Middle frontal gyrus (tissue), 1 donor: Measurements from ENCODE around the gene POLDIP2.
"Not testable (repeated sequence)": the region's sequence is repeated elsewhere in the genome, so short reads cannot be mapped to it uniquely, and the experiment has no call there.

Experiments used
- DNase-seq: peaks from one replicate; pipeline ENCODE4 v3.0.0-alpha.2; 2015; ENCODE audit warnings: low spot score; ENCODE audit errors: extremely low spot score

Gene POLDIP2

DNA sequence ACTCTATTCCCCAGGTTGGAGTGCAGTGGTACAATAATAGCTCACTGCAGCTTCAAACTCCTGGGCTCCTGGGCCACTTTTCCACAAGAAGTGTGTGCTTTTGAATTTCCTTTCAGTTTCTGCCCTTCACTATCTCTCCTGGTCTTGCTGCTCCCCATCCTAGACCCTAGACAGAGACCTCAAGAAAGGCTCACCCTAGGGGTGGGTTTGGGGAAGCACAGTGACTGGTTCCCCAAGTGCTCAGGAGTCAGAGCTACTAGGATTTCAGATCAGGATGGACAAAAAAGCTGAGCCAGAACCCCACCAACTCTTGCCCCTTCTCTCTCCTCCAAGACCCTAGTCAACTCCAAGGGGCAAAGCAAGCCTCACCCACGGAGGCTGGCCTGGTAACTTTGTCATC, 9.3 kb upstream of the POLDIP2 start:
- no peak for DNase-seq

DNA sequence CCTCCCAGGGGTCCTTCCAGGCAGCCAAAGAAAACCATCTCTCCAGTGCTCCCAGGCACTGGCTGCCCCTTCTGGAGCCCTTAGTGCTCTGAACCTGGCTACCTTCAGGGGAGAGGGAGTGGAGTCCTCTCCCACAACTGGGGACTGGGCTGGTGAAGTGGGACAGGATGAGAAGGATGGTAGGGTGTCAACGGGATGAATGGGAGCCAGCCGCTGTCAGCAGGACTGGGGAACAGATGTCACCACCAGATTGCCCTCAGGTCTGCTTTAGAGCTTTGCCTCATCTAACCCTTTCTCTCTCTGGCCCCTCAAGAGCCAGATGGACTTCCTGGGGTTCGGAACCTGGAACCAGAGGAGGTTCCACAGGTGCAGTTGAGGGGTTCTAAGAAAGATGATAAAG, 8.2 kb upstream of the POLDIP2 start:
- no peak for DNase-seq

DNA sequence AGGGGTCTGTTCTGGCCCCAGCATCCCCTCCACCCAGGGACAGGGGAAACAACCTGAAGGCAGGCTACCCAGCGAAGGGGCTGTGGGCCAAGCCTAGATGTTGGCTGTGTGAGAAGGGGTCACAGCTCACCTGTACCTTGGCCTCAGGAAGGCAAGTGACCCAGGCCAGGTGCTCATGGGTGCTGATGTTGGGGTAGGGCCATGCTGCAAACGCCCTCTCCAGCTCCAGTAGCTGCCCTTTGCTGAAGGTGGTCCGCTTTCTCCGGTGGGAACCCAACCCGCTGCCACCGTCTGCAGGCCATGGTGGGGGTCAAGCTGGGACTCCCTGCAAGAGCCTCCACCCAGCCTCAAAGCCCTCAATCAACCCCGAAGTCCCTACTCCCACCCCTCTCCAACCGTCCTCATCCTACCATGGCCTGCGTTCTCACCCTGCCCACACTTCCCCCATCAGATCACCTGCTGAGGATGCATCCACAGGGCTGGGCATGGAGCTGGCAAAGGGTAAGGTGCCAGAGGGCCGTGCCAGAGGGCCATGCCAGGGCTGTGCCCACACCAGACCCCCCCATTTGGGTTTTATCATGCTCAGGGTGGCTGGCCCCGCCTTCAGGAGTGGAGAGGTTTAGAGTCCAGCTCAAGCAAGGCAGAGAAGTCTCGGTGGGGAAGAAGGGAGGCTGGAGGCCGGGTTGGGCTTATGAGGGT, 7.5 kb upstream of the POLDIP2 start, which contains the start of gene SEBOX:
SEBOX (minus strand) TSS at position 535 of the 699 bp plus-strand sequence; CDS start at position 487, 48 bp downstream.
- DNase-seq, result no peak

DNA sequence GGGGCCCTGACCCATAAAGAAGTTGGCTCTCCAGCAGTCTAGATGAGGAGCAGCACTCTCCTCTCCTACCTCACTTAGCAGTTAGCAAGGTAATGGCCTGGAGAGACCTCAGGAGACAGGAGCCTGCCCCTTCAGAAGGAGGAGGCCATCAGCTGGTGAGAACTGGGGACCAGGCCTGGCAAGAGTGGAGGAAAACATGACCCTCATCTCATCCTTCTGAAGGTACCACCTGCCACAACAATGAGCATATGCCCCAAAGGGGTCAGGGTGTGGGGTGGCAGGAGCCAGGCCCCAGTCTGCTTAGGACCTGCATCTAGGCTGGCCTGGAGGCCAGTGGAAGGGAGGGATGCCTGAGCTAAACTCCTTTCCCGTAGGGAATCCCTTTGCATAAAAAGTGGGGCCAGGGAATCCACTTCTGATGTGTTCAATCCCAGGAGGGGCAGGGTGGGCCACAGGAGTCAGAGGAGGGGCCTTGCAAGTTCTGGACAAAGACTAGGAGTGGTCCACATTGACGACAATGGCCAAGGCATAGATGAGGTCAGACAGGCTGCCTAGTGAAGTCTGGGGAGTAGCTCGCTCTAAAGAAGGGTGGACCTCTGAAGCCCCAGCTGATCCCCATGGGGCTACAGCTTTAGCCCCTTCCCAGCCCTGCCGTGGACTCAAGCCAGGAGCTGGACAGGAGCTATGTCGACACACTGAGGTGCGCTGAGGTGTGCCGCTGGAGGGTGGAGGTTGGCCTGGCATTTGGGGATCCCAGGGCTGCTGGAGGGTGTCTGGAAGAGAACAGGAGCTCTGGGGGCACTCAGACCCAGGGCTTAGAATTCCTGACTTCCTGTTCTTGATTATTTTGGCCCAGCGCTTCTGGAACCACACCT, 6.7 kb upstream of the POLDIP2 start:
- no peak for DNase-seq

DNA sequence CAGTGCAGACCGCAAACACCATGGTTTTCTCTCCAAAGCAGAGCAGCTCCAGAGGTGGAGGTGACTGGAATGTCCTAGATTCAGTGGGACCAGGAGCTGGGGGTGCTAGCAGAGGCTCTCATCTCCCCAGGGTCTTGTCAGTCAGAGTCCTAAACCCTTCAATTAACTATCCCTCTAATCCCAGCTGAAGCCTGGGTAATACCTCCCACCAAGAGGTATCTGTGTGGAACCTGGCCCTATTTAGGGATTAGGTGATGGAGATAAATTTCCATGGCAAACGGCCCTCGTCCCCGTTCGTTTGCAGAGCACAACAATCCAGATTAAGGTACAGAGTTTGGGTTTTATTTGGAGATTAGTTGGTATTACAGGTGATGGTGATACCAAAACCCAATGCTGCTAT, 5.9 kb upstream of the POLDIP2 start:
- no peak for DNase-seq

DNA sequence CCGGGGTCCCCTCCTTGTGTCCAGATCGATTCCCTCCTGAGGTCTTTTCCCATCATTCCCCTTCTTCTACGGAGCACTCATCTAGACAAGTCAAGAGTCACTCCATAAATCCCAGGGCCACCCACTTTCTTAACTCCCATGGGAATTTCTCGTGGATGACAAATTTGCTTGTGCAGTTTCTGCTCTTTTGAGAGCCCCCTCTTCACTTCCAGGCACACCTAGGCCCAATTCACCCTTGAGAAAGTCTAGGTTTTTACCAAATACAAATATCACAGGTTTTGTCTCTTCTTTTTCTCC, 522 bp upstream of the POLDIP2 start:
- no peak for DNase-seq

DNA sequence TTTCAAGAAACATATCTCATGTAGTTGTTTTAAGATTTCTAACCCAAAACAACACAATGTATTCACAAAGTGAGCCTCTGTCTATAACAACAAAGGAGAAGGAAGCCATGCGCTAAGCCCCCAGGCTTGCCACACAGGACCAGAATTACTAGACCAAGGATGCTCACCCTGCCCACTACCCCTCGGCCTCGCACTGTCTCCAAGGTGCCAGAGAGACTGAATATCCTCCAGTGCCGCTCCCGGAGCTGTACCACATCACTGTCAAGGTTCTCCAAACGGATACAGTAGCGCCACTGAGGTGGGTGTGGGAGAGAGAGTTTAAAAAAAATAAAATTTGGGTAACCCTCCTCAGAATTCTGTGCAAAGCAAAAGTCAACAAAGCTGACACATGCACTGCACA, 7.1 kb downstream of the POLDIP2 start:
- DNase-seq, result no peak

DNA sequence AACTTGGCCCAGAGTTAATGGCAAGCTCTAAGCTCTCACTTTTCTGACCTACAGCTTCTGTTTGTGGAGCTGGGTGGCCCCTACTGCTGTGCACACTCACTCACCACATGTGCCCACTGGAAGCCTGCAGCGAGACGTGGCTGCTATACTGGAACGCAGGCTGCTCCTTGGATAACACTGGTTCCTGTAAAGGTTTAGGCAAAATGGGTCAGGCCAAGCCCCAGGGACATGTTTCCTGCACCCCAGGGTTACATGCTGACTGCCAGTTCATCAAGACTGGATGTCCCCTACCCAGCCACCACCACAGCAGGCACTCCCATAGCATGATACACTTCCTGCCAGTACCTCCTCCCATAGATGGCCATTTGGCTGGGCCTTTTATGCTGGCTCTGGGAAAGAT, 8.3 kb downstream of the POLDIP2 start:
- no peak for DNase-seq

DNA sequence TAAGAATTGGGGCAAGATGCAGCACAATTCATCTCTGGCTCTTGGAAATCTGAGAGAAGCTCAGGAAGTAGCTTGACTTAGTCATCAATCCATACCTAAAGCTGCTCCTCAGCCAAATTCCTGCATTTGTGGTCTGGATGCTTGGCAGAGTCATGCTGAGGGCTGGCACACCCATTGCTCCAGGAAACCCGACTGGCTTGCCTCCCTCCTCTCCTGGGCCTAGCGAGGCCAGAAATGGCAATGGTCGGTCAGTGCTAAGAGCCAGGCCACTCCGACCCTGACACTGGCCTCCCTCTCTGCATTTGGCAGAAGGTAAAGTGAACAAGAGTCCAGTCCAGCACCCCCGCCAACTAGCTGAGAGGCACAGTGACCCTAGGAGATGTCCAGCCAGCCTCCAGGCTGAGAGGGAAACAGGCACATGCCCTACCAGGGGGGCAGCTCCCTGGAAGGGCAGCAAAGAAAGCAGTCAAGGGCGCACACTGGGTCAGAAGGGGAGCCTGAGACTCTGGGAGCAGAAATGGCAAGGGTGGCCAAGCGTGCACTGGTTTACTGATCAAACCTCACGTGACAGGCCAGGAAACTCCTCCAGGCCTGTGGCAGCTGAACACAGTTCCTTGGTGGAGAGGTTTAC, 10.0 kb downstream of the POLDIP2 start:
- DNase-seq, result no peak

DNA sequence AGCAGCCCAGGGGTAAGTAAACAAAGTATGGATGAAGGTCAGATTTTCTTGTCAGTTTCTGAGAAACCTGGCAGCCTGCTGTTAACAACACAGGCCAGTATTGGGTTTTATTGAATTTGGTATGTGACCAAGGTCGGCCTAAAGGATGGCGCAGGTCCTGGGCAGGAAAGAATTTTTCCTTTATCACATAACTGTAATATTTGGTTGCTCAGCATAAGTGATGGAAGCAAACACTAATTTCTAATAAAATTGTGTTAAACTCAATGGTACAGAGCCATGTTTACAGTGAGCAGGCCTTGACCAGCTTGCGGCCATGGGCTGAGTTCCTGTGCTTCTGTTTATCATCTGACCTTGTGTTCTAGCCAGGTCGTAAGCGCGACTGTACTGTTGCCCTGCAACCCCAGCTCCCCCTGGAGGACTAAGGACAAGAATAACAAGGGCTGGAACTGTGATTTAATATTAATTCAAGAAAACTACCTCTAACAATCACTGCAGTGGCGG, 10.5 kb downstream of the POLDIP2 start:
- DNase-seq, result no peak

DNA sequence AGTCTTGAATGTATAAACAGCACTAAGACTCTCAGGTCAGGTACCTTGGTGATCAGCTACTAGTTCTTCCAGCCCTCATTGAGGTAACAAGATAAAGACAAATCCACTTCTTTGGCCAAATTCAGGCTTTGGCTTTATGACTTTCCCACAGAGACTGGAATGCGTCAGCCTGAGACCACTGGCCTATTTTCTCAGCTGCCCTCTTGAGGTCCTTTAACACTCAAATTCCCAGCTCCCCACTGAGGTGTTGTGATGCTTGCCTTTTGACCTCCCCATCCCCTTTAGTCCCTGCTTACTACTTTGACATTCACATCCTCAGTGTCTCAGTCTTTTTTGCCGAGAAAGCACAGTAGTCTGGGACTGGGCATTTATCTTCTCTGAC, 11.1 kb downstream of the POLDIP2 start:
- DNase-seq, result no peak

DNA sequence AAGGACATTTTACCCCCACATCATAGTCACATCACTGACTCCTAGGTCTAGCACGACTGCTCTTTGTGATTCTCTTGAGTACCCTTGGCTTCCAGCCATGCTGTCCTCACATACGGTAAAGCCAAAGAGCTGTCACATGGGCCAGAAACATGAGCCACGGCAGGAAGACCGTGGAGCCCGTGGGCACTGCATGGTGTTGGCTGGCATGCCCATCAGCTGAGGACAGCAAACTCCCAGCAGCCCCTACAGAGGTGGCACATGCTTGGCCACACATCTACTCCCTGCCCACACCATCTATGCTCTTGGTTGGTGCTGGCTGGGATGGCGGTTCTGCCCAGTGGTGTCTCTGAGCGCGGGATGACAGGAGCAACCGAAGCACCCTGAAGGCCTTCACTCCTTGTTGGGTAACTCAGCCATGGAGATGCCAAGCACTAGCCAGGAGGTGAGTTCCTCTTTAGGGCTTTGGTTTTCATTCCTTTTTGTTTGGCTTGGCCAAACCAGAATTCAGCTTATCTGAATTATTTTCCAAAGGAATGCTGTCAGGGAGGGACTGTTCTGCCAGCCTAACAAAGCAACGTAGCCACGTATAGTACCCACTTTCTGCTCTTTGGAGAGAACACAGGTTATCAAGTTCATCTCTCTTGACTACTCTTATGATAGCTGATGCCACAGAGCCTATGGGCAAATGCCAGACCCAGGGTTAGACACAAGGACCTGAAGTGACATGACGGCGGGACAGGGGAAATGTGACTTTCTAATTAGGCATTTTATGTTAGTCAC, 11.7 kb downstream of the POLDIP2 start:
- no peak for DNase-seq

DNA sequence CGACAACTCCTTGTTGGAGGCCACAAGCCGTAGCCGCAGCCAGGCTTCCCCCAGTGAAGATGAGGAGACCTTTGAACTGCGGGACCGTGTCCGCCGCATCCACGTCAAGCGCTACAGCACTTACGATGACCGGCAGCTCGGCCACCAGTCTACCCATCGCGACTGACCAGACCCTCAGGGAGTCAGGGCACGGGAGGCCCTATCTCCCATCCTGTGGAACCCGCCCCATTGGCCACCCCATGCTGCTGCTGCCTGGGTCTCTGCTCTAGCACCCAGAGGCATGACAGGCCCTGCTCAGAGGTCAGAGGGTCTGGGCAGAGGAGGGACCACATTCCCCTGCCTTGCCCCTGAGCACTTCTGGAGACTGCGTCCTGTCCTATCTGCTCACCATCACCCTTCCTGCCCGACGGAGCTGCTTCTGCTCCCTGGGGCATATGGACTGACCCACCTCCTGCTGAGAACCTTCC, 12.9 kb downstream of the POLDIP2 start:
- no peak for DNase-seq

DNA sequence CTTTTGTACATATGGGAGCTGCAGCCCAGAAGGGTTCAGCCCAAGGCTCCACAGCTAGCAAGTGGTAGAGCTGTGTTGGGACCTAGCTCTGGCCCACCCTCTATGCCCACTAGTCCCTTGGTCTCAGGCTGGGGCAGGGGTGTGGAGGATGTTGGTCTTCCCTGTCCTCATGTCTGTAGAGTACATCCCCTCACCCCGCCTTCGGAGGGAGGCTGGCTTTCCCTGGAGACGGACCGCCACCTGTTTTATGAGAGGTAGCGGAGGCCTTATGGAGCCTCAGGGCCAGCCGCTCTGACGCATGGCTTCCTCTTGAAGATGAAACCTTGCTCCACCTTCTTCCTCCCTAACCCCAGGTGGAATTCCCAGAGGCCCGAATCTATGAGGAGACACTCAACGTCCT, 13.3 kb downstream of the POLDIP2 start:
- DNase-seq, result no peak

DNA sequence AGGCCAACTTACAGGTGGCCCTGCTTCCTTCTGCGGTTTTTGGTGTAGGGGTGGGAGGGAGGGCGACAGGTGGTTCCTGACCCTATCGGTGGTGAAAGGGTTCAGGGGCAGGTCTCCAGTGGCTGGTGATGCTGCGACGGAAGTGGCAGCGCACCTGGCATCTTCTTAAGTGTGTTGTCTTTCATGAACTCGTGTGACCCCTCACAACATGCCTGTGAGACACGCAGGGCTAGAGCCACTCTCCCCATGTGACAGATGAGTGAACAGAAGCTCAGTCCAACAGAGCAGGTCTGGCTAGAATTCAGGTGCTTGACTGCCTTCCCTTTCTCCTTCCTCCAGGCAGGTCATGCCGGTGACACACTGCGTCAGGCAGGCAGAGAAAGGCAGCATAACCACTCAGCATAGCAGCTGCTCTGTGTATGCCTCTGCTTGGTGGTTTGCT, 13.8 kb downstream of the POLDIP2 start:
- DNase-seq, result no peak

DNA sequence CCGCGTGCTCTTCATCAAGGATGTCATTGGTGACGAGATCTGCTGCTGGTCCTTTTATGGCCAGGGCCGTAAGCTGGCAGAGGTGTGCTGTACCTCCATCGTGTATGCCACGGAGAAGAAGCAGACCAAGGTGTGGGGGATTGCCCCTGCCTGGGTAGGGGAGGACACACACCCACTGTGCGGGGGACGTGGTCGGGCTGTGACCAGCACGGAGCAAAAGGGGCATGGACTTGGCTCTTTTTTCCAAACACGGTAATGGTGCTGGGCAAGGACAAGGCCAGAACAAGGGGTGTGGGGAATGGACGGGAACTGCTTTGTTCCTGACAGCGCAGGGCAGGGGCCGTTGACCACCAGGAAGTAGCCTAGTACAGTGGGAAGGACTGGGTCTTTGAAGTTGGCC, 15.0 kb downstream of the POLDIP2 start:
- no peak for DNase-seq

DNA sequence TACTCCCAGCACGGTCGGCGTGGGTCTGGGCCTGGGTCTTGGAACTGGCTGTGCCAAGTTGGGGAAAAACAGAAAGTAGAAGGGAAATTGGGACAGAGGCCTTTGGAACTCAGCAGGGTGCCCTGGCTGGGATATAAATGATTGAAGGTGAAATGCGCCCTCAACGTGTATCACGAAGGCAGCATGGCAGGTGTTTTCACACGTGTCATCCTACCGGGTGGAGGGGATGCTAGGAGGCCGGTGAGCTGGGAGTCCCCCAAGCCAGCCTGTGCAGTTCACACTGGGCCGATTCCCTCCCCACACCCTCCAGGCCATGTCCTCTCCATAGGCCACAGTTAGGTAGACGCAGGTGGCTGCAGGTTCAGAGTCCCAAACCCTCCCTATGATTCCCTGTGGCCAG, 15.8 kb downstream of the POLDIP2 start:
- DNase-seq, result no peak

DNA sequence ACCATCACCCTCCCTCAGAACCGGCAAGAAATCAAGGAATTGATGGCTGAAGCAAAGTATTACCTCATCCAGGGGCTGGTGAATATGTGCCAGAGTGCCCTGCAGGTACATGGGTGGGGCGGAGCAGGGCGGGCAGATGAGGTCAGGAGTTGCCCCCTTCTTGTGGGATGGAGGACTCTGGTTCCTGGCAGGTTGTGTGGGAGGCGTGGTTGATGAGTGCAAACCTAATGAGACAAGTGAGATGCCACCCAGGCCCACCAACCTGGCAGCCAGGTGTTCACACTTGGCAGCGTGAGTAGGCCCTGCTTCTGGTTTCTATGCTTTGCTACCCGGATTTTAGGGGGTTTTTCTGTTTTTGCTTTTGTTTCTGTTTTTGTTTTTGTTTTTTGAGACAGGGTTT, 17.0 kb downstream of the POLDIP2 start:
- no peak for DNase-seq

DNA sequence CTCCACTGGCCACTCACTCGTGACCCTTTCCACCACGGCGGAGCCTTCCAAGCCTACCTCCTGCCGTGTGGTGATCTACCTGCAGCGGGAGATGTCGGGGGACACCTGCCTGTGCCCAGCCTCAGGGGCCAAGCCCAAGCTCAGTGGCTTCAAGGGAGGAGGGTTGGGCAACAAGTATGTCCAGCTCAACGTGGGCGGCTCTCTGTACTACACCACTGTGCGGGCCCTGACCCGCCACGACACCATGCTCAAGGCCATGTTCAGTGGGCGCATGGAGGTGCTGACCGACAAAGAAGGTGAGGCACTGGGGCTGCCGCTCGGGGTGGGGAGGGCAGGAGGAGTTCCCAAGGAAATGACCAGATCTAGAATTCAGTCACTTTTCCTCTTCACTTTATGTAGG, 17.9 kb downstream of the POLDIP2 start:
- no peak for DNase-seq

DNA sequence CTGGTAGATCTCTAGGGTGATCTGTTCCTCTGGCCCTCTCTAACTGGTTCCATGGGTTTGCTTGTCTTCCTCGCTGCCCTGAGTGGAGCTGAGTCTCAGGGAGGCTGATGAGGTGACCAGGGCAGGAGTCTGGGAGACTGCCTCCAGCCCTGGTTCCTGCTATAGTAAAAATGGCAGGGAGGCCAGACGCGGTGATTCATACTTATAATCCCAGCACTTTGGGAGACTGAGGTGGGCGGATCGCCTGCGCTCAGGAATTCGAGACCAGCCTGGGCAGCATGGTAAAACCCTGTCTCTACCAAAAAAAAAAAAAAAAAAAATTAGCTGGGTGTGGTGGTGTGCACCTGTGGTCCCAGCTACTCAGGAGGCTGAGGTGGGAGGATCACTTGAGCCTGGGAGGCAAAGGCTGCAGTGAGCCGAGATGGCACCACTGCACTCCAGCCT, 18.5 kb downstream of the POLDIP2 start:
- DNase-seq, result not testable (repeated sequence)

DNA sequence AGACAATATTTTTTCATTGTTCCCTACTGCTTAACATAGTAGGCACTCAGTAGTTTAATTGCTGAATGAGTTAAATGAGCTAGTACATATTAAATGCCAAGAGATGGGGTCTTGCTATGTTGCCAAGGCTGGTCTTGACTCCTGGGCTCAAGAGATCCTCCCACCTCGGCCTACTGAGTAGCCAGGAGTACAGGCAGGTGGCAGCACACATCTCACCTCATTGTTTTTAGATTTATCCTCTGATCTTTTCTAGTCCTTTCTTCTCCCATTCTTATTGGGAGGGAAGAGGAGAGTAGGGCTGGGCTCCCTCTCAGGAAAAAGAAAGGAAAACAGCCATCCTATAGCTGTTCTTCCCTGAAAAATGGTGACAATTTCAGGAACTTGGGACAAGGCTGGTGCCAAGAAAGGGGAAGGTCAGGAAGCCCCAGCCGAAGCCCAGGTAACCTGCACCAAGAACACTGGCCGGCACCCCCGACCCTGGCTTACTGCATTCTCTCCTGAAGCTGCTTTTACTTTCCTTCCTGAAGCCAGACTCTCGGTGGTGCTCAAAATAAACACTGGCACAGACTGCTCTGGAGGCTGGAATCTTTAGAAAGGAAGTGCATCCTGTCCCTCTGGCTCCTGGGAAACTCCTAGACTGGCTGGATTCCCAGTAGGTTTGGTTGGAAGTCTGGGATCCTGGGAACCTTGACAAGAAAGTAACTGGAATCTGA, 19.1 kb downstream of the POLDIP2 start:
- DNase-seq, result no peak
